8988T (cell line): ENCODE results near the gene ALG14.
A peak's percentile ranks its signal among the peaks of the same experiment; 100 is the strongest.
"Not testable (repeated sequence)": the region's sequence is repeated elsewhere in the genome, so short reads cannot be mapped to it uniquely, and the experiment has no call there.

Source experiments
- DNase-seq: peaks from one replicate; pipeline ENCODE4 v3.0.0; 2011

Gene ALG14

DNA sequence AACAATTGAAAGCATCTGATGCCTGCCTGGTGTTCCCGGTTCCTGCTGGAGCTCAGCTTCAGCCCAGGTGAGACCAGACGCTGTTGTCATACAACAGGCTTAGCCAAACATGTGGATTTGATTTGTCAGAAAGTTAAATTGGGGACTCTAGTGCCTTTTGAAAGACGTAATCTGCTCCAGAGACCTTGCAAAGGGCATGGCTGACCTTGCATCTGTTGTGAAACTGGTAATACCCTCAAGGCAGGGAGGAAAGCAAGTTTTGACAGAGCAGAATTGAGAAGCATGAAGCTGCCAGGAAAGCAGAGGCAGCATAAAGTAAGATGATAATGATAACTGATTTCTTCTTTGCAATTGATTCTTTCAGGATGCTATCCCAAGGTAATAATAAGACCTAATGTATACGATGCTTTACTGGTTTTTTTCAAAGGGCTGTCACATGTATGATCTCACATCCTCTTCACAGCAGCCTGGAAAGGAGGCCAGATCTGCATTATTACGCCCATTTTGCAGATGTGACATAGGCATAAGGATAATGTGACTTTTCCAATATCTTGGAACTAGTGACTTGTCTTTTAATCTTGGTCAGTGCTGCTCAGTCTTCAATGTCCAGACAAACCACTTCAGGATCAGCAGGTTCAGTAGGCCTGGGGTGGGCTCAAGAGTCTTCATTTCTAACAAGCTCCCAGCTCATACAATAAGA lies 121.1 kb downstream of the ALG14 start:
- no peak for DNase-seq

- DNase-seq, result no peak
Measured at GRCh38 chr1:94951046-94951445, 121.7 kb downstream of the ALG14 start.

- no peak for DNase-seq
Measured at GRCh38 chr1:94949681-94950661, 122.8 kb downstream of the ALG14 start.

DNA sequence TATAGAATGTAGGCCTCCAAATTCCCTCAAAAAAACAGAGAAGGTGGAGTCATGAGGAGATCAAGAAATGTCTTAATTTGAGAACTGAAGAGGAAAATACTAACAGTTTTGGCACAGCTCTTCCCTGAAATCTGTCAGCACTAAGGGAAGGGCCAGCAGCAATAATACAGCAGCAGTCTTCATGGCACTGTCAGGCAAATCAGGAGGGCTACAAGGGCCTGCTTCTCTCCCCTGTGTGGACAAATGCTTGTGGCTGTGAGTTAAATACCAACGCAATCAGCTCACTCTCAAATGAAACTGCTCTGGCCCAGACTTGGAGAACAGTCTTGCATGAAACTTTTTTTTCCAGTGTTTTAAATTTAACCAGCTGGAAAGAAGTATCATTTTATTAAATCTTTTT lies 125.3 kb downstream of the ALG14 start:
- DNase-seq, result no peak

DNA sequence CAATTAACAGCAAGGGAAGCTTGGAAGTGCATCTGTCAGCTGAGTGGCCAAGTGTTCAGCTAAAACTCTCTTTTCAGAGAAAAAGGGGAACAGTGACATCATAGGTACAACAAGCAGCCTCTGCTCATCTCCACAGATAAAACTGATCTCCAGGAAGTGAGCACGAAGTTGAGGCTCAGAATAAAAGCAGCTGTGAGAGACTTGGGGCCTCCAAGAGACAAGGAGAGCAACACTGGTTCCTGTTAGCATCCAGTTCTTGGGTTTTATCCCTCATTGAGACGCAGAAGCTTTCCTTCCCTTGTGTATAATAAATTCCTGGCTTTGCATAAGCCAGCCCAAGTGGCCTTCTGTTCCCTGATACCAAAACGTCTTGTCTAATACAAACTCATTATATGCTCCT lies 125.9 kb downstream of the ALG14 start:
- DNase-seq, result no peak

DNA sequence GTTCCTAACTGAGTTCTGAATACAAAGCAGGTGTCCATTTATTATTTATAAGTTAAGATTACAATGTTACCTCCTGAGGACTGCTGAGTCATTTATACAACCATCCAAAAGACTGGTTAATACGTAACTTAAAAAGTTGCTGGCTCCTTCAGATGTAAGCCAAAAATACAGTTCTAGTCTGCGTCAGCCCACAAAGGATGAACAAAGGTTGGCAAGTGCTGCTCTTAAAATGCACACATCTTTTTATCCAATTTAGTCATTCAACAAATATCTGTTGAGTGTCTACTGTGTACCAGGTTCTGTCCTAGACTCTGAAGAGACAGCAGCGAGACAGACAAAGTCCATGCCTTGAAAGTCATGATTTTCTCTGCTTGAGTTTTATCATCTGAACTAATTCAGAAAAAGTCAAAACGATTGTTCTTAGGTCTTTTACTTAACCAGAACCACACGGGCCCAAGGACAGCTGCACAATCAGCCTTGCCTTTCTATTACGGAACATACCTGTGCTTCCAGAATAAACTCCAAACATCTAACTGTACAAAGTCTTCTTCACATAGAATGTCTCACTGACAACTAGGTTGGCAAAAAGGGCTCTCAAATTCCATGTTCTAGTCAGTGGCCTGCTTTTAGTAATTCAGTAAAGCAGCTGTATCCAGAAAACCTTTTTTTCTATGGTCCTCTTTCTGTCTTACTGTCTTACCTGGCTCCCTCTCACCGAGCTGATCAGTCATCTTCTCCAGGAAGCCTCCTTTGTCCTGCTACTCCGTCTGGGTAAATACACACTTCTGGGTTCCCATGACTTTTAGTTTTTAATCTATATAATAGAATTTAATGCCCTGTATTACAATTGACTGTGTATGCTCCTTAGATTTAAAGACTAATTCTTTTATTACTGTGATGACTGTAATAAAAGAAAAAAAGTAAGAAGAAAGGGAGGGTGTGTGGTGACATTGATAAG lies 130.3 kb downstream of the ALG14 start:
- no peak for DNase-seq

GRCh38 chr1:94941480-94941879 lies 131.3 kb downstream of the ALG14 start:
- DNase-seq, result not testable (repeated sequence)

DNA sequence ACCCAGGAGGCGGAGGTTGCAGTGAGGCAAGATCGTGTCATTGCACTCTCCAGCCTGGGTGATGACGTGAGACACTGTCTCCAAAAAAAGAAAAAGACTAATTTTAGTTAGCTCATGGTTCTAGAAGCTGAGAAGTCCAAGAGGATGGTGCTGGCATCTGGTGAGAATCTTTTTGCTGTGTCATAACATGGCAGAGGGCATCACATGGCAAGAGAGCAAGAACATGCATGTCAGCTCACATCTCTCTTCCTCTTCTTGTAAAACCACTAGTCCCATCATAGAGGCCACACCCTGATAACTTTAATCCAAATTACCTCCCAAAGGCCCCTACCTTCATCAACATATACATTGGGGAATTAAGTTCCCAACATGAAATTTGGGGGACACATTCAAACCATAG lies 132.0 kb downstream of the ALG14 start:
- no peak for DNase-seq

DNA sequence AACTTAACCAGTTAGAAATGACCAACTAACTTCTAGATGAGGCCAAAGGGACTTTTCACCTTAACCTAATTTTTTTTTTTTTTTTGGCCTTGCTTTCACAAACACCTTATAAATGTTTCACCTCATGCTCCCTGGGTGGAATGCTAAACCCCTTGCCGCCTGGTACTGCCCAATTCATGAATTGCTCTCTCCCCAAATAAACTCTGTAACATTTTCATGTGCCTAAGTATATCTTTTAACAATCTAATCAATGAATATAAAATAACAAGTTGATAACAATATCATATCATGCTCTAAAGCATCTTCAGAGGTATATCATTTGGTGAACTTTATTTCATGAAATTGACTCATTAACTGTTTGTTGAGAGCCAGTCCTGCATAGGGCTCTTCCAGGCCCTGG lies 134.9 kb downstream of the ALG14 start:
- no peak for DNase-seq

- no peak for DNase-seq
Measured at GRCh38 chr1:94936861-94937620, 135.7 kb downstream of the ALG14 start.

- DNase-seq, result no peak
Measured at GRCh38 chr1:94935476-94935875, 137.3 kb downstream of the ALG14 start.

GRCh38 chr1:94935034-94935433 lies 137.7 kb downstream of the ALG14 start:
- no peak for DNase-seq

DNA sequence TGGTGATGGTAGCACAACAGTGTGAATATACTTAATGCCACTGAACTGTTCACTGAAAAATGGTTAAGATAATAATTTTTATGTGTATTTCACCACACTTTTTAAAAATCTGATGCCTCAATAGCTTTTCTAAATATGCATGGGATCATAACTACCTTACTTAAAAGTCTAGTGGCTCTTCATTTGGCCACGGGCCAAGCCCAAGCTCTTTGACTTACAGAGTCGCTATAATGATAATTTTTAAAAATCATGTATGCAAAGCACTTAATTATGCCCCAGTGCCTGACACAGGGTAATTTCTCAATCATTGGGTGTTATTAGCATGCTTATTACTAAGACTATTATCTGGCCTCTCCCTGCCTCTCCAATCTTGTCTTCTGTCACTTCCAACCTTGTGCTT lies 138.2 kb downstream of the ALG14 start:
- DNase-seq, result no peak

DNA sequence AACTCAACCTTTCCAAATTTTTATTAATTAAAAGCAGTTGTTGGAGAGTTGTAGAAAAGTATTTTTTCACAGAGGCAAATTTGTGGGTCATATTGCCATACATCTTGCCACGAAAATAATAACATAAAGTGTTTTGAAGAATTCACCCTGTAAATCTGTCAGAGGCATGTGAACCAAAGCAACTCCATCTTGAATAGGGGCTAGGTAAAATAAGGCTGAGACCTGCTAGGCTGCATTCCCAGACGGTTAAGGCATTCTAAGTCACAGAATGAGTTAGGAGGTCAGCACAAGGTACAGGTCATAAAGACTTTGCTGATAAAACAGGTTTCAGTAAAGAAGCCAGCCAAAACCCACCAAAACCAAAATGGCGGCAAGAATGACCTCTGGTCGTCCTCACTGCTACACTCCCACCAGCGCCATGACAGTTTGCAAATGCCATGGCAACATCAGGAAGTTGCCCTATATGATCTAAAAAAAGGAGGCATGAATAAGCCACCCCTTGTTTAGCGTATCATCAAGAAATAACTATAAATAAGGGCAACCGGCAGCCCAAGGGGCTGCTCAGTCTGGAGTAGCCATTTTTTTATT lies 141.4 kb downstream of the ALG14 start:
- no peak for DNase-seq

- DNase-seq, result no peak
Measured at GRCh38 chr1:94929351-94930217, 143.2 kb downstream of the ALG14 start.

GRCh38 chr1:94928293-94928939 lies 144.3 kb downstream of the ALG14 start:
- no peak for DNase-seq

DNA sequence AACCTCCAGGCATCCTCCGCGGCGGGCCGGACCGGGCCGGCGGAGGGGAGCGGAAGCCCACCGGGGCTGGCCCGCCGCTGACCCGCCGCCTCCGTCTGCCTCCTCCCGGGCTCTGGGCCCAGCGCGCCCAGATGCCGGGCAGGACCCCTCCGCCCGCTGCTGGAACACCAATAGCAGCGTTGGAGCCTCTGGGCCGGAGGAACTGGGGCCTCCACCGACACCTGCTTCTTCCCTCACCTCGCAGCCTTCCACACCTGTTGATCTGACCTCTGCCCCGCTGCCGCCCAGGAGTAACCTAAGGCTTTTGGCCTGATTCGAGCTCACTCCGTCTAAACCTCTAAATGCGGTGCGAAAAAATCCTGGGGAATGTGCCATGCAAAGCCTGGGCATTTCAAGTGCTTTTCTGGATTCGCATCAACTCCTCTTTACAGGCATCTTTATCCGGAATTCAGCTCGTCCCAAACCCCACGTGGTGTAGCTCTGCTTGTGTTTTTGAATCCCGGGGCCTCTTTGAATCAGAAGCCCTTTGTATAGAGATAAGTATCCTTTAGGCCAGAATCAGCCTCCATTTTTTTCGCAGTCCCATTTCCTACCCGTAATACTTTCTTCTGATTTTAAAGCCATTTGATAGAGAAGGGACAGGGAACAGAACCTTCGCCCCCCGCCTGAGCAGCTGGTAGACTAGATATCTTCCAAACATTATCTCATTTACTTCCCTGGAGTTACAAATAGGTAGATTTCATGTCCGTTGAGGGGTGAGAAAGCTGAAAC lies 145.2 kb downstream of the ALG14 start:
- no peak for DNase-seq

DNA sequence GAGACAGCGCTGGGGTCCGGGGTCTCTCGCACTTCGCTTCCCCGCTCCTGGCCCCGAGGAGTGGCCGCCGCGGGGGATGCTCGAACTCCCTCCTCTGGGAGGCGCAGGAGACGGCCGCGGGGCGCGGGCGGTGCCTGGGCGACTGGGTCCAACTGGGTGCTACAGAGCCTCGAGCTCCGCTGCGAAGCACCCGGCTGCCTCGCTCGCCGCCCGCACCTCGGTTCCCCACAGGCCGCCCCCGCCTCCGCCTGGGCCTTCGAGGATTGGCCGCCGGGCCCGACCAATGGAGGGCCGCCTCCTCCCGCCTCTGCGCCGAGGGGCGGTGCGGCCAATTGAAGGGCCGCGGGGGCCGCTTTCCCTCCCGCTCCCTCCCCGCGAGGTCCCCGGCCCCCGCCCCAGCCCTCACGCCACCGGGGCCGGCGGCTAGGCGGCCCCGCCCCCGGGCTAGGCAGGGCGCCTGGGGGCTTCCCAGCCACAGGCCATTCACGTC lies 145.8 kb downstream of the ALG14 start, which contains the start of gene CNN3:
TSS of gene CNN3 (minus strand) at position 196 of the 490 bp plus-strand sequence. CDS start 216 bp downstream, outside the sequence.
- peak; percentile 71 for DNase-seq
